ENCODE data around the gene SLC15A5. TPM values are rescaled to one million over a fixed set of nuclear protein-coding genes. Genes with fewer than 3 reads are reported as not detected.

Gene SLC15A5
- total RNA-seq, 1 donor from 2014 or later: not detected

- FAIRE-seq (no peak), DNase-seq (ENCODE audit: low read depth) (no peak)
- H3K27me3 ChIP-seq (ENCODE audit: control insufficient read depth, insufficient read depth, low read length): no peaks in the 10 kb centered on the region
- no peaks in the 10 kb centered on the region for H3K36me3 ChIP-seq (ENCODE audit: control insufficient read depth, insufficient read depth, low read length)
- TF ChIP-seq CTCF (IDR thresholded peaks at IDR 0.05; ENCODE audit: insufficient read depth, low read length, severe bottlenecking): no peak
- no peak overlapping the region for H3K4me3 ChIP-seq (ENCODE audit: low read depth, low read length)
These were observed 11.4 kb downstream of the SLC15A5 start for GRCh38 chr12:16266085-16266484.

- H3K27me3 ChIP-seq (ENCODE audit: control insufficient read depth, insufficient read depth, low read length): no peaks in the 10 kb centered on the region
- H3K4me3 ChIP-seq (ENCODE audit: low read depth, low read length): no peak overlapping the region
- no peak for FAIRE-seq
- no peaks in the 10 kb centered on the region for H3K36me3 ChIP-seq (ENCODE audit: control insufficient read depth, insufficient read depth, low read length)
- no peak for TF ChIP-seq CTCF (IDR thresholded peaks at IDR 0.05; ENCODE audit: insufficient read depth, low read length, severe bottlenecking)
- DNase-seq (ENCODE audit: low read depth): peak; percentile 8
These were observed 15.5 kb downstream of the SLC15A5 start for GRCh38 chr12:16261944-16262475.

- Histone ChIP-seq H3K4me3 (ENCODE audit: low read depth, low read length) (no peak overlapping the region), H3K27me3 (ENCODE audit: control insufficient read depth, insufficient read depth, low read length) (no peaks in the 10 kb centered on the region), H3K36me3 (ENCODE audit: control insufficient read depth, insufficient read depth, low read length) (no peaks in the 10 kb centered on the region)
- FAIRE-seq: no peak
- DNase-seq (ENCODE audit: low read depth): no peak
- TF ChIP-seq CTCF (IDR thresholded peaks at IDR 0.05; ENCODE audit: insufficient read depth, low read length, severe bottlenecking): no peak
These were observed 17.3 kb downstream of the SLC15A5 start for GRCh38 chr12:16260206-16260605.

GRCh38 chr12:16258963-16259362 is 18.5 kb downstream of the SLC15A5 start:
- FAIRE-seq (no peak), DNase-seq (ENCODE audit: low read depth) (no peak)
- Histone ChIP-seq H3K4me3 (ENCODE audit: low read depth, low read length) (no peak overlapping the region), H3K36me3 (ENCODE audit: control insufficient read depth, insufficient read depth, low read length) (no peaks in the 10 kb centered on the region), H3K27me3 (ENCODE audit: control insufficient read depth, insufficient read depth, low read length) (no peaks in the 10 kb centered on the region)
- no peak for TF ChIP-seq CTCF (IDR thresholded peaks at IDR 0.05; ENCODE audit: insufficient read depth, low read length, severe bottlenecking)

- FAIRE-seq: no peak
These were observed 31.2 kb downstream of the SLC15A5 start for GRCh38 chr12:16246264-16246663.

More at GRCh38 chr12:16246264-16246663, 31.2 kb downstream of the SLC15A5 start:
- Histone ChIP-seq H3K36me3 (ENCODE audit: control insufficient read depth, insufficient read depth, low read length) (no peaks in the 10 kb centered on the region), H3K4me3 (ENCODE audit: low read depth, low read length) (no peak overlapping the region), H3K27me3 (ENCODE audit: control insufficient read depth, insufficient read depth, low read length) (no peaks in the 10 kb centered on the region)
- peak; percentile 86 for DNase-seq (ENCODE audit: low read depth)
- TF ChIP-seq CTCF (IDR thresholded peaks at IDR 0.05; ENCODE audit: insufficient read depth, low read length, severe bottlenecking): no peak

All from bronchial epithelial cell (primary cell).